Upper lobe of left lung (tissue), 6 donors: ENCODE data around the gene CRYBG1. TPM values are rescaled to one million over a fixed set of nuclear protein-coding genes. Genes with fewer than 3 reads are reported as not detected.

Experiments
- ATAC-seq, 2 donors: fragments of 200-7000 bp; cut with Tn5 transposase; one replicate each; pipeline ENCODE4 v1.9.1; 2022; ENCODE audit warnings: mild to moderate bottlenecking in 2 of 2, moderate library complexity in 2 of 2; ENCODE audit not compliant: low FRiP score in 2 of 2
- DNase-seq, 2 donors: peaks; one replicate each; pipeline ENCODE4 v3.0.0-alpha.2; 2019 to 2020
- H3K27ac ChIP-seq, 4 donors: fragments of 200-600 bp; sonication (generic); one replicate each; pipeline ENCODE4 v1.5.1; 2016 to 2019
- H3K27me3 ChIP-seq, 4 donors: fragments of 200-600 bp; sonication (generic); one replicate each; pipeline ENCODE4 v1.5.1; 2017 to 2019
- H3K36me3 ChIP-seq, 4 donors: fragments of 200-600 bp; sonication (generic); one replicate each; pipeline ENCODE4 v1.5.1; 2016 to 2019
- H3K4me1 ChIP-seq, 4 donors: fragments of 200-600 bp; sonication (generic); one replicate each; pipeline ENCODE4 v1.5.1; 2018 to 2019
- H3K4me3 ChIP-seq, 4 donors: fragments of 200-600 bp; sonication (generic); one replicate each; pipeline ENCODE4 v1.5.1; 2017 to 2019; ENCODE audit warnings: mild to moderate bottlenecking in 2 of 4, moderate library complexity in 1 of 4
- H3K9me3 ChIP-seq, 4 donors: fragments of 200-600 bp; sonication (generic); one replicate each; pipeline ENCODE4 v1.5.1; 2018 to 2019
- EP300 ChIP-seq, 4 donors: sonication (generic); formaldehyde crosslinking; IDR thresholded peaks; one replicate each; pipeline ENCODE4 v1.5.1; 2017; ENCODE audit warnings: antibody characterized with exemption in 4 of 4, control low read depth in 2 of 4
- POLR2A ChIP-seq, 4 donors: fragments of 450-650 bp; IDR thresholded peaks; one replicate each; pipeline ENCODE4 v1.5.1; 2016 to 2017; ENCODE audit warnings: antibody characterized with exemption in 4 of 4, mild to moderate bottlenecking in 2 of 4
- POLR2AphosphoS5 ChIP-seq, 2 donors: sonication (generic); formaldehyde crosslinking; IDR thresholded peaks; one replicate each; pipeline ENCODE4 v1.5.1; 2017; ENCODE audit warnings: antibody characterized with exemption in 2 of 2
- WGBS, 2 donors: methylation state at CpG; one replicate each; pipeline ENCODE4 v1.1.5; 2017 to 2018; 5-methylcytosine and 5-hydroxymethylcytosine counted together
- total RNA-seq, 6 donors: library from RNA; depleted of rRNA in 4 of 6; stranded (reverse); fragments of >200 nt in 4 of 6; gene quantifications; one replicate each; pipeline versions ENCODE4 v1.1.0 to v1.2.1, GENCODE V29; 2016 to 2021
- TF ChIP-seq, protein P1 (sequence below), 6 experiments: fragments of 450-650 bp in 4 of 6; fragments of 200-600 bp in 2 of 6; sonication (generic) in 2 of 6; IDR thresholded peaks; one replicate each; pipeline ENCODE4 v1.5.1; 2016 to 2019; ENCODE audit warnings: antibody characterized with exemption in 6 of 6
- donor health status: DM: no; HTN: no; CAD: no; lungs with moderate emphysema.
- donor health status: DM: no; HTN: yes; CAD: no; lungs with severe emphysema.

The CRYBG1 gene
- total RNA-seq, 6 donors from 2014 or later: 17.8 to 35.1 (median 25.5) TPM

DNA sequence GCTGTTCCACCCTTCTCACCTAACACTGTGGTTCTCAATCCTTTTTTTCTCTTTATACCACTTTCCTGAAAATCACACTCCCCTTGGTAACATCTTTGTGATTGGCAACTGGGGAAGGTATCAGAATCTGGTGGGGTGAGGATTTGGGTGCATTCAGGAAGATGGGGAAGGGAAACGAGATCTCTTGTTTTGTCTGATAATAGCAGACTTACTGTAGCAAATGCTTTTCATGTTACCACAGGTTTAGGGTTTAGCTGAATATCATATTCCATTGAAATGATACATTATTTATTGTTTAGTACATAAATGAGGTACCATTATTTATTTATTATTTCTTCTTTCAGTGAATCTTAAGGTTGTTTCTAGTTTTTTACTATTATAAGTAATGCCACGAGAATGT lies 168.0 kb downstream of the CRYBG1 start:
- WGBS, 2 donors: 84 to 95% methylated on average over 2 of the region's 2 CpGs
- H3K4me1 ChIP-seq: peaks cover 5 to 14% (median 9%) of the 10 kb centered on the region in 4 donors
- peaks cover 0 to 30% (median 0%) of the 10 kb centered on the region in 4 donors for H3K36me3 ChIP-seq
- ATAC-seq (no peak), DNase-seq (no peak)
- H3K4me3 ChIP-seq: no peak overlapping the region
- H3K27me3 ChIP-seq: no peaks in the 10 kb centered on the region
- no peak overlapping the region for H3K27ac ChIP-seq
- TF ChIP-seq EP300 (IDR thresholded peaks at IDR 0.05): no peak
- TF ChIP-seq, protein P1, sequence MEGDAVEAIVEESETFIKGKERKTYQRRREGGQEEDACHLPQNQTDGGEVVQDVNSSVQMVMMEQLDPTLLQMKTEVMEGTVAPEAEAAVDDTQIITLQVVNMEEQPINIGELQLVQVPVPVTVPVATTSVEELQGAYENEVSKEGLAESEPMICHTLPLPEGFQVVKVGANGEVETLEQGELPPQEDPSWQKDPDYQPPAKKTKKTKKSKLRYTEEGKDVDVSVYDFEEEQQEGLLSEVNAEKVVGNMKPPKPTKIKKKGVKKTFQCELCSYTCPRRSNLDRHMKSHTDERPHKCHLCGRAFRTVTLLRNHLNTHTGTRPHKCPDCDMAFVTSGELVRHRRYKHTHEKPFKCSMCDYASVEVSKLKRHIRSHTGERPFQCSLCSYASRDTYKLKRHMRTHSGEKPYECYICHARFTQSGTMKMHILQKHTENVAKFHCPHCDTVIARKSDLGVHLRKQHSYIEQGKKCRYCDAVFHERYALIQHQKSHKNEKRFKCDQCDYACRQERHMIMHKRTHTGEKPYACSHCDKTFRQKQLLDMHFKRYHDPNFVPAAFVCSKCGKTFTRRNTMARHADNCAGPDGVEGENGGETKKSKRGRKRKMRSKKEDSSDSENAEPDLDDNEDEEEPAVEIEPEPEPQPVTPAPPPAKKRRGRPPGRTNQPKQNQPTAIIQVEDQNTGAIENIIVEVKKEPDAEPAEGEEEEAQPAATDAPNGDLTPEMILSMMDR (IDR thresholded peaks at IDR 0.05): no peak
- no peak for TF ChIP-seq POLR2AphosphoS5 (IDR thresholded peaks at IDR 0.05)
- no peak for TF ChIP-seq POLR2A (IDR thresholded peaks at IDR 0.05)
- no peaks in the 10 kb centered on the region for H3K9me3 ChIP-seq

GRCh38 chr6:106529438-106529837 lies 168.9 kb downstream of the CRYBG1 start:
- H3K36me3 ChIP-seq: peaks cover 0 to 30% (median 0%) of the 10 kb centered on the region in 4 donors
- DNase-seq (no peak), ATAC-seq (no peak)
- 91 to 92% methylated on average over 3 of the region's 3 CpGs for WGBS, 2 donors
- TF ChIP-seq EP300 (IDR thresholded peaks at IDR 0.05) (no peak), POLR2A (IDR thresholded peaks at IDR 0.05) (no peak), POLR2AphosphoS5 (IDR thresholded peaks at IDR 0.05) (no peak)
- TF ChIP-seq, protein P1 (IDR thresholded peaks at IDR 0.05): no peak
- H3K4me3 ChIP-seq: no peak overlapping the region
- H3K27me3 ChIP-seq: no peaks in the 10 kb centered on the region
- H3K27ac ChIP-seq: no peak overlapping the region
- H3K4me1 ChIP-seq: peaks cover 0 to 11% (median 7%) of the 10 kb centered on the region in 4 donors
- H3K9me3 ChIP-seq: no peaks in the 10 kb centered on the region

DNA sequence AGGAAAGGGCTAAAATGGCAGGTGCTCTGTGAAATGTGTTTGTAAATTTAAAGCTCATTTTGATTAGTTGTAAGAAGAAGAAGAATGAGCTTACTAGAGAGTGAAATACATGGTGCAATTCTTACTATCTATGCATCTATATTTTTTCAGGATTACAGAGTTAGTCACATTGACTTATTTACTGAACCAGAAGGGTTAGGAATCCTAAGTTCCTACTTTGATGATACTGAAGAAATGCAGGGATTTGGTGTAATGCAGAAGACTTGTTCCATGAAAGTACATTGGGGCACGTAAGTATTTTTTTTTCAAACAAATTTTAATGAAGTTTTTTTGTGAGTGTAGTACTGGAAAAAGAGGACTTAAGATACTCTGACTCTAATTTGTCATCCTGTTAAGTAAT lies 169.5 kb downstream of the CRYBG1 start:
- Histone ChIP-seq H3K36me3 (peaks cover 0 to 30% (median 0%) of the 10 kb centered on the region in 4 donors), H3K9me3 (no peaks in the 10 kb centered on the region), H3K4me1 (peaks cover 0 to 8% (median 6%) of the 10 kb centered on the region in 4 donors), H3K4me3 (no peak overlapping the region), H3K27me3 (no peaks in the 10 kb centered on the region), H3K27ac (no peak overlapping the region)
- TF ChIP-seq POLR2A (IDR thresholded peaks at IDR 0.05): no peak
- DNase-seq: no peak
- WGBS, 2 donors: 95% methylated on average over 1 of the region's 1 CpG
- ATAC-seq: no peak

- Histone ChIP-seq H3K27ac (no peak overlapping the region), H3K27me3 (no peaks in the 10 kb centered on the region), H3K4me1 (peaks cover 0 to 5% (median 3%) of the 10 kb centered on the region in 4 donors), H3K9me3 (no peaks in the 10 kb centered on the region), H3K4me3 (no peak overlapping the region), H3K36me3 (peaks cover 0 to 30% (median 0%) of the 10 kb centered on the region in 4 donors)
- no peak for ATAC-seq
- TF ChIP-seq, protein P1 (IDR thresholded peaks at IDR 0.05): no peak
- no peak for TF ChIP-seq POLR2AphosphoS5 (IDR thresholded peaks at IDR 0.05)
- TF ChIP-seq EP300 (IDR thresholded peaks at IDR 0.05): no peak
- TF ChIP-seq POLR2A (IDR thresholded peaks at IDR 0.05): no peak
- no peak for DNase-seq
- WGBS, 2 donors: 94 to 96% methylated on average over 1 of the region's 1 CpG
Observed at GRCh38 chr6:106530502-106530901, 170.0 kb downstream of the CRYBG1 start.

- H3K4me3 ChIP-seq: no peak overlapping the region
- DNase-seq: peak in 1 of 2 donors; percentile 49
- WGBS, 2 donors: 56 to 59% methylated on average over 5 of the region's 5 CpGs
- peaks cover 0 to 7% (median 0%) of the 10 kb centered on the region in 4 donors for H3K4me1 ChIP-seq
- H3K27me3 ChIP-seq: no peaks in the 10 kb centered on the region
- H3K36me3 ChIP-seq: peaks cover 0 to 24% (median 0%) of the 10 kb centered on the region in 4 donors
- TF ChIP-seq POLR2AphosphoS5 (IDR thresholded peaks at IDR 0.05) (no peak), POLR2A (IDR thresholded peaks at IDR 0.05) (no peak), EP300 (IDR thresholded peaks at IDR 0.05) (no peak)
- TF ChIP-seq, protein P1 (IDR thresholded peaks at IDR 0.05): no peak
- H3K27ac ChIP-seq: no peak overlapping the region
- ATAC-seq: peak in 1 of 2 donors; percentile 60
- no peaks in the 10 kb centered on the region for H3K9me3 ChIP-seq
Observed at GRCh38 chr6:106533054-106533453, 172.5 kb downstream of the CRYBG1 start.
